ENCODE results near the gene ZDHHC14.

DNA sequence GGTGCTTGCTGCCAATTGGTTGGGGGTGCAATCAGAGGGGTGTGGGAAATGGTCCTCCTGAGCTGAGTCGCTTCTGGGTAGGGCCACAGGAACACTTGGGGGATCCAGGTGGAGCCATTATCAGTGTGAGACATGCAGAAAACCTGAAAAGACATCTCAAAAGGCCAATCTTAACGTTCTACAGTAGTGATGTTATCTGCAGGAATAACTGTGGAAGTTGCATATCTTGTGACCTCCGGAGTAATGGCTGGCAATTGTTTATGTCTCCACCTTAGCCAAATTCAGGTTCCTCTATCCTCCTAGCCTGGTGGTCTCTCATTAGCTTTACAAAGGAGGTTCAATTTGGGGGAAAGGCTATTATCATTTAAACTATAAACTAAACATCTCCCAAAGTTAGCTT is 327.2 kb downstream of the ZDHHC14 start:
- TF ChIP-seq, protein P1, sequence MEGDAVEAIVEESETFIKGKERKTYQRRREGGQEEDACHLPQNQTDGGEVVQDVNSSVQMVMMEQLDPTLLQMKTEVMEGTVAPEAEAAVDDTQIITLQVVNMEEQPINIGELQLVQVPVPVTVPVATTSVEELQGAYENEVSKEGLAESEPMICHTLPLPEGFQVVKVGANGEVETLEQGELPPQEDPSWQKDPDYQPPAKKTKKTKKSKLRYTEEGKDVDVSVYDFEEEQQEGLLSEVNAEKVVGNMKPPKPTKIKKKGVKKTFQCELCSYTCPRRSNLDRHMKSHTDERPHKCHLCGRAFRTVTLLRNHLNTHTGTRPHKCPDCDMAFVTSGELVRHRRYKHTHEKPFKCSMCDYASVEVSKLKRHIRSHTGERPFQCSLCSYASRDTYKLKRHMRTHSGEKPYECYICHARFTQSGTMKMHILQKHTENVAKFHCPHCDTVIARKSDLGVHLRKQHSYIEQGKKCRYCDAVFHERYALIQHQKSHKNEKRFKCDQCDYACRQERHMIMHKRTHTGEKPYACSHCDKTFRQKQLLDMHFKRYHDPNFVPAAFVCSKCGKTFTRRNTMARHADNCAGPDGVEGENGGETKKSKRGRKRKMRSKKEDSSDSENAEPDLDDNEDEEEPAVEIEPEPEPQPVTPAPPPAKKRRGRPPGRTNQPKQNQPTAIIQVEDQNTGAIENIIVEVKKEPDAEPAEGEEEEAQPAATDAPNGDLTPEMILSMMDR (IDR thresholded peaks at IDR 0.05) = no peak
- TF ChIP-seq POLR2AphosphoS5 (IDR thresholded peaks at IDR 0.05) = no peak

Measured in prostate gland (tissue), 2 donors.